ENCODE measurements around the gene CELF4.

CELF4 gene

GRCh38 chr18:37368110-37368954 lies 197.3 kb downstream of the CELF4 start:
- TF ChIP-seq GATA3 (IDR thresholded peaks at IDR 0.05; ENCODE audit: low read depth, low read length) (no peak), GATA2 (IDR thresholded peaks at IDR 0.05; ENCODE audit: low read depth, low read length) (no peak)

GRCh38 chr18:37364237-37364636 lies 201.4 kb downstream of the CELF4 start:
- TF ChIP-seq GATA3 (IDR thresholded peaks at IDR 0.05; ENCODE audit: low read depth, low read length): no peak
- TF ChIP-seq GATA2 (IDR thresholded peaks at IDR 0.05; ENCODE audit: low read depth, low read length): no peak

- TF ChIP-seq GATA2 (IDR thresholded peaks at IDR 0.05; ENCODE audit: low read depth, low read length) (no peak), GATA3 (IDR thresholded peaks at IDR 0.05; ENCODE audit: low read depth, low read length) (no peak)
These were observed 203.3 kb downstream of the CELF4 start for GRCh38 chr18:37362158-37362890.

DNA sequence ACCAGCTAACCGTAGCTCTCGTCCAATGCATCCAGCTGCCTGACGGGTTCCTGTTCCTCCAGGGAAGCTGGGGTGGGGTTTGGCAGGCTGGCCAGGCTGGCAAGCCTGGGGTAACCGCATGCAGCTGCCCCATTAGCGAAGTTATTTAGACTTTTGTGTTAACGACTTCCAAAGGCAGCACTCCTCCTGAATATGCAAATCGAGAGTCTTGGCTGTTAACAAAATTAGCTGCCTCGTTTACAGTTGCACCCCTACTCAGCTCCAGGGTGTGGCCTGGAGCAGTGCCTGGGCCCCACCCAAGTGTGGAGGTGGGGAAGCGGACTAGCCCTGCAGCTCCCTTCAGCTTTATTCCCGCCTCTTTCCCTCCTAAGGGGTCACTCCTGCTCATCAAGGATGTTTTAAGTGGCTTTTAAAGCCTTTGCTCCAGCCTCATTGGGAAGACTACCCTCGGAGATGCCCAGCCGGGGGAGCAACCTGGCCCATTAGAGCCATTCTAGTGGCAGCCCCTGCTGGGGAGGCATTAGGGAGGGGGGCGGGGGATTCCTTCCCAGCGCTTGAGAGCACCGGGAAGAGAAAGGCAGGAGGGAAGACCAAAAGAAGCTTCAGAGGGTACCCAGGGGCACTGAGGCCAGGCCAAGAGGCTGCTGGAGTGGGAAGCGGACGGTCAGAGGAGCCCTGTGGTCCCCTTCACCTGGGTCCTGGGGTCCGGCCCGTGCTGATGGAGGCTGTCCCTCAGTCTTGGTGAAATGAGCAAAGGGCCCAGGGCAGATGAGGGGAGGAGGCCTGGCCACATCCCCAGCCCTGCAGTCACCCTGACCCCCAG lies 204.1 kb downstream of the CELF4 start:
- TF ChIP-seq GATA3 (IDR thresholded peaks at IDR 0.05; ENCODE audit: low read depth, low read length) (no peak), GATA2 (IDR thresholded peaks at IDR 0.05; ENCODE audit: low read depth, low read length) (no peak)

DNA sequence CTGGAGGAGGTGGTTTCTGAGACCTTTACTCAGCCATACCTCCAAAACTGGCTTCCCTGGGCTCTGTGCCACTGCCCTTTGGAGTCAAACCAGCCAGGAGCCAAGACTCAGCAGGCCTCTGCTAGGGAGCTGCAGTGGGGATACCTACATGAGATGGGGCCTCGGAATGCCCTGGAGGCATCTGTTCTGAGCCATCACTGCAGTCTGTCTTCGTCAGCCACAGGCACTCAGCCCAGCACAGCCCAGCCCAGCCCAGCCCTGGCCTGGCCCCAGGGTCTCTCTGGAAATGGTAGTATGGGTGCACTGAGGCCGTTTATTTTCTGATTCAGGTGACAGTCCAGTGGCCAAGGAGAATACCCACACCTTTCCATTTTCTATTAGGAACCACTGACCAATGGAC lies 209.8 kb downstream of the CELF4 start:
- TF ChIP-seq GATA3 (IDR thresholded peaks at IDR 0.05; ENCODE audit: low read depth, low read length): no peak
- TF ChIP-seq GATA2 (IDR thresholded peaks at IDR 0.05; ENCODE audit: low read depth, low read length): no peak

DNA sequence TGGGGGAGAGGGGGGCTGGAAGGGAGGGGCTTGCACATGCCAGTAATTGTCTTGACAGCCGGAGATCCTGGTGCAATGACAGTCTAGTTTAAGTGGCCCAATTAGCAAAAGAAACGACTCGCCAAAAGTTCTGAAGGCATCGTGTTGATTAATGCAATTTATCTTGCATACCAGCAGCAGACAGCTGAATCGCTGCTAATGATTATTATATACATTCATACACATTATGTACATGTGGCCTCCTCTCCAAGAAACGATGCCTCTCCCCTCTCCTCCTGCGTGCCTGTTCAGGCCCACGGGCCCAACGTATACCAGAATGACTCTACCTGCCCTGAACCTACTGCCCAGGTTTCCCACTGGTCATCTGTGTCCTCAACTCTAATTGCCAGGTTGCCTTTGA lies 214.5 kb downstream of the CELF4 start:
- TF ChIP-seq GATA3 (IDR thresholded peaks at IDR 0.05; ENCODE audit: low read depth, low read length) (no peak), GATA2 (IDR thresholded peaks at IDR 0.05; ENCODE audit: low read depth, low read length) (no peak)

GRCh38 chr18:37348729-37349128 lies 216.9 kb downstream of the CELF4 start:
- TF ChIP-seq GATA2 (IDR thresholded peaks at IDR 0.05; ENCODE audit: low read depth, low read length): no peak
- no peak for TF ChIP-seq GATA3 (IDR thresholded peaks at IDR 0.05; ENCODE audit: low read depth, low read length)

DNA sequence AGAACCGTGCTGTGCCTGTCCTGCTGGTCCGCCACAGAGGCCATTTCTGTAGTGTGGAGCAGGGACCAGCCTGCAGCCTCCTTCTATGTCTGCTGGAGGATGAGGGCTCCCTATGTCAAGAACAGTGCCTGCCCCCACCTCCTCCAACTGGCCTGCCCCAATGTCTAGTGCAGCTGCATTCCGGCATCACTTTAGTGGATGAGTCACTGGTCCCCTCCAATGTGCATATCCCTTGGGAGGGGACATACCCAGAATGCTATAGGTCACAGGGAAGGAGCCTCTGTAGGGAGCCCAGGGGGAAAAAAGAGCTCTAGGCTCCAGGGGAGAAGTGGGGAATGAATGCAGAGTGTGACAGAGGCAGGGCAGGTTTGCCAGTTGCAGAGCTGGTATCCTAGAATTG lies 219.6 kb downstream of the CELF4 start:
- TF ChIP-seq GATA3 (IDR thresholded peaks at IDR 0.05; ENCODE audit: low read depth, low read length) (no peak), GATA2 (IDR thresholded peaks at IDR 0.05; ENCODE audit: low read depth, low read length) (no peak)

DNA sequence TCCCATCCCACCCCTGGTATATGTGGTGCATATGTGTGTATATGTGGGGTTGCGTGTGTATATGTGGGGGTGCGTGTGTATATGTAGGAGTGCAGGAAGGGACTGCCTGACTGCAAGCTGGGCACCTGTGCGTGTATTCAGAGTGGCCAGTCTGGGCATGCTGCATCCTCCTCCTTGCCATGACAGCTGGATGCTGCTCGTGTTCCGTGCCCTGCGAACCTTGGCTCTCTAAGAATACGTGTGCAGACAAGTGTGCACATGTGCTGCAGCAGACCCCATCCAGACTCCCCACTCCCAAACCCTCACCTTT lies 222.1 kb downstream of the CELF4 start:
- TF ChIP-seq GATA2 (IDR thresholded peaks at IDR 0.05; ENCODE audit: low read depth, low read length) (no peak), GATA3 (IDR thresholded peaks at IDR 0.05; ENCODE audit: low read depth, low read length) (no peak)

- TF ChIP-seq GATA2 (IDR thresholded peaks at IDR 0.05; ENCODE audit: low read depth, low read length): no peak
- TF ChIP-seq GATA3 (IDR thresholded peaks at IDR 0.05; ENCODE audit: low read depth, low read length): no peak
These were observed 224.0 kb downstream of the CELF4 start for GRCh38 chr18:37341473-37342086.

DNA sequence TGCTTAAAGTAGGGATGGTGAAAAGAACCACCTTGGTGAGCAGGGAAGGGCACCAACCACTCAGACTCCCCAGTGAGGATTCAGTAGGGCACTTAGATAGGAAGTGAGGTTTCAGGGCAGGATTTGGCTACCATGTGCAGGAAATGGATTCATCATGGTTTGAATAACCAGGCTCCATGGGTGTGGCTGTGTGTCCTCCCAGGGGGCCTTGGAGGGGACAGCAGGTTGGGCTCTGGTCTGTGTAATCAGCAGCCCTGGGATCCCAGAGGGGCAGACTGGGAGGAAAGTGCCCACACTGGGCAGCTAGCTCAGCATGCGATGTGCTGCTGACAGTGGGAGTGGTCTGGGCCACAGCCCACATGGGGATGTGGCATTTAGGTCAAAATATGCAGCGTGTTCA lies 224.6 kb downstream of the CELF4 start:
- TF ChIP-seq GATA3 (IDR thresholded peaks at IDR 0.05; ENCODE audit: low read depth, low read length) (no peak), GATA2 (IDR thresholded peaks at IDR 0.05; ENCODE audit: low read depth, low read length) (no peak)

DNA sequence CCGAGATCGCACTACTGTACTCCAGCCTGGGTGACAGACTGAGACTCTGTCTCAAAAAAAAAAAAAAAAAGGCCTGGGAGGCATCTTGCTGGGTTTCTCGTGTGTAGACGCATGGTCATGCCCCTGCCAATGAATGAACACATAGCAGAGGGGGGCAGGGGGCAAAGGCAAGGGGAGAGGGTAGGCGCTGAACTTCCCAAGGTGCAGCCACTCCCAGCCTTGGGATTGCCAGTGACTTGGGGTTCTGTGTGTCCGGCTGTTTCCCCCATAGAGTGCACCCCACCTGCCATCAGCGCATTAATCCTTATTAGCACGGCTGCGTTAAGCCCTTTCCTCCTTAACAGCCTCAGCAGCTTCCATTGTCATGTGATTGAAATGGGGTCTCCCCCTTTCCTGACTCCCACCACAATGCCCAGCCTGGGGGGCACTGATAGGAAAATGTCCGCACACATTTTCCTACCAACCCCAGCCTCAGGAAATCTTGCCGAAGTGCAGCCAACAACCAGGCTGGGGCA lies 225.8 kb downstream of the CELF4 start:
- TF ChIP-seq GATA3 (IDR thresholded peaks at IDR 0.05; ENCODE audit: low read depth, low read length) (no peak), GATA2 (IDR thresholded peaks at IDR 0.05; ENCODE audit: low read depth, low read length) (no peak)

DNA sequence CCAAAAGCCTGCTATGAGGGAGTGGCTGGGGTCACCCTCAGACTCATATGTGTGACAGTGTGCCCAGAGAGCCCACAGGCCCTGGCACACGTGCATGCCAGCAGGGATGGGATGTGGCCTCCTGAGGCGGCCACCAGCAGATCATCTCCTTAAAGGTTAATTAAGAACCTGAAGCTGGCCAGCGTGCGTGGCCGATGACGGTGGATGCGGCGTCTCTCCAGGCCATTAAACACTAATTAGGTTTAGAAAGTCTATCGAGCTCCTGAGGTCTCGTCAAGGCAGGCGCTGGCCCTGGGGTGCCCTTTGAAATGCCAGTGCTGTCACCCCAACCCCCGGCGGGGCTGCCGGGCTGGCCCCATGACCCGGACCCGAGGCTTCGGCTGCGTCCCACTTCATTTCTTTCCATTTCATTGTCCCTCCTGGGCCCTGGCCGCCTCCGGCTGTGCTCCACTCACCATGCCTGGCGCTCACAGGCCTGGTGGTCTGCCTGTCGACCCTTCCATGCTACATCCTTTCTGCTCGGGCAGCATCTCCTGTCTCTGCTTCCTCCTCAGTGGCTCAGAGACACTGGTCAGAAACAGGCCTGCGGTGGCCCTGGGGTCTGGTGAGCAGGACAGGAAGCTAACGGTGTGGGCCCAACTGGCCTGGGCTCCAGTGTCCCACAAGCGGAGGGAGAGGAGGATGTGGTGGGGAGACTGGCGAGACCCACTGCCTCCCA lies 228.9 kb downstream of the CELF4 start:
- TF ChIP-seq GATA3 (IDR thresholded peaks at IDR 0.05; ENCODE audit: low read depth, low read length) (no peak), GATA2 (IDR thresholded peaks at IDR 0.05; ENCODE audit: low read depth, low read length) (no peak)

Data from SH-SY5Y (cell line).